Panc1 (cell line): ENCODE results near the gene CASP14. TPM values are rescaled to one million over a fixed set of nuclear protein-coding genes. Genes with fewer than 3 reads are reported as not detected.

ENCODE experiments used
- ATAC-seq: fragments of 200-7000 bp; cut with Tn5 transposase; 2 replicates; pipeline ENCODE4 v1.9.1; 2020; ENCODE audit warnings: mild to moderate bottlenecking, moderate library complexity
- BruUV-seq: library from RNA; stranded (reverse); fragments of 400-500 nt; replicated peaks from 2 replicates; lab custom pipeline; 2021; lab: Mats Ljungman, UMichigan
- CTCF ChIA-PET: fragments of 300-600 bp; sonication (Branson Sonifier 250); formaldehyde crosslinking; loops from one replicate; lab custom pipeline; 2022; ENCODE audit warnings: antibody characterized with exemption; lab: Charles Lee
- POLR2A ChIA-PET: fragments of 300-600 bp; sonication (Branson Sonifier 250); formaldehyde crosslinking; loops from one replicate; lab custom pipeline; 2022; ENCODE audit warnings: antibody characterized with exemption; lab: Charles Lee
- DNase-seq: peaks from one replicate; pipeline ENCODE4 v3.0.0-alpha.2; 2010; ENCODE audit warnings: low read depth, low spot score
- H3K27ac ChIP-seq: 2 replicates; pipeline ENCODE4 v1.5.1; 2011; ENCODE audit warnings: mild to moderate bottlenecking, low read length, inconsistent platforms
- H3K27me3 ChIP-seq: fragments of 200-500 bp; sonication (Bioruptor generic); 2 replicates; pipeline ENCODE4 v1.6.0; 2014; ENCODE audit warnings: low read length, inconsistent platforms; ENCODE audit not compliant: control insufficient read depth, insufficient read depth
- H3K36me3 ChIP-seq: fragments of 200-500 bp; sonication (Bioruptor generic); 2 replicates; pipeline ENCODE4 v1.5.1; 2014; ENCODE audit warnings: inconsistent platforms, mild to moderate bottlenecking, low read length, moderate library complexity; ENCODE audit not compliant: control insufficient read depth, insufficient read depth
- H3K4me1 ChIP-seq: 2 replicates; pipeline ENCODE4 v1.5.1; 2011; ENCODE audit warnings: inconsistent platforms, mild to moderate bottlenecking, low read length, moderate library complexity; ENCODE audit not compliant: control insufficient read depth, insufficient read depth
- H3K4me3 ChIP-seq, 2 experiments: 2 replicates each; pipeline ENCODE4 v1.5.1; 2011 to 2012; ENCODE audit warnings: low read depth in 2 of 2, low read length in 2 of 2, mild to moderate bottlenecking in 2 of 2, inconsistent platforms in 1 of 2, moderate library complexity in 1 of 2
- H3K9me3 ChIP-seq: fragments of 200-500 bp; sonication (Bioruptor generic); 2 replicates; pipeline ENCODE4 v1.5.1; 2014; ENCODE audit warnings: low read depth, mild to moderate bottlenecking, inconsistent platforms, low read length, moderate library complexity; ENCODE audit not compliant: control insufficient read depth, insufficient read depth
- CTCF ChIP-seq: fragments of 450-650 bp; IDR thresholded peaks from 2 replicates; pipeline ENCODE4 v1.5.1; 2017; ENCODE audit warnings: mild to moderate bottlenecking
- POLR2AphosphoS5 ChIP-seq: IDR thresholded peaks from 2 replicates; pipeline ENCODE4 v1.6.1; 2012; ENCODE audit warnings: mild to moderate bottlenecking, low read depth, low read length, moderate library complexity
- REST ChIP-seq, 2 experiments: IDR thresholded peaks; 2 replicates each; pipeline ENCODE4 v1.6.1; 2011 to 2012; ENCODE audit warnings: low read depth in 2 of 2, control low read depth in 1 of 2, low read length in 1 of 2, mild to moderate bottlenecking in 1 of 2, moderate library complexity in 1 of 2; ENCODE audit not compliant: insufficient read depth in 1 of 2
- SIN3A ChIP-seq: IDR thresholded peaks from 2 replicates; pipeline ENCODE4 v1.6.1; 2012; ENCODE audit warnings: low read depth, mild to moderate bottlenecking, low read length, moderate library complexity, borderline replicate concordance; ENCODE audit not compliant: insufficient read depth
- TCF7L2 ChIP-seq: IDR thresholded peaks from 2 replicates; pipeline ENCODE4 v1.6.1; 2011; ENCODE audit warnings: mild to moderate bottlenecking, low read depth, low read length, inconsistent platforms
- in situ Hi-C: cut with HindIII; loops from 2 replicates; pipeline ENCODE4 v1.10.0; 2016; ENCODE audit warnings: low sequenced_read_pairs, low pct_unique_long_range_greater_than_20kb
- intact Hi-C: fragments of 100-400 bp; cut with micrococcal nuclease; formaldehyde crosslinking; loops from one replicate; pipeline ENCODE4 v1.10.0; 2022; ENCODE audit not compliant: unreplicated experiment
- total RNA-seq: library from RNA; stranded (reverse); gene quantifications from one replicate; pipeline ENCODE4 v1.2.1, GENCODE V29; 2021; ENCODE audit not compliant: unreplicated experiment

Gene CASP14
- total RNA-seq, 1 experiment from 2014 or later: not detected

- TF ChIP-seq POLR2AphosphoS5 (no peak), CTCF (no peak), TCF7L2 (no peak), SIN3A (no peak), REST (IDR thresholded peaks at IDR 0.05; ENCODE audit: insufficient read depth in 1 of 2, low read depth in 2 of 2, low read length in 1 of 2) (no peak)
- in situ Hi-C loops: no loop called here
- Histone ChIP-seq H3K4me1 (peaks cover 9% of the 10 kb centered on the region), H3K4me3 (peak within 1 kb of the TSS; percentile 61 to 70), H3K27me3 (no peaks in the 10 kb centered on the region), H3K27ac (peak within 1 kb of the TSS; percentile 86), H3K9me3 (peaks cover 4% of the 10 kb centered on the region; the same call in 1 of the 2 replicates), H3K36me3 (no peaks in the 10 kb centered on the region)
- ChIA-PET CTCF (interaction anchor here (1.5 kb wide), 1 partner anchor 15 kb away, joined by 3 read pairs; no protein-coding TSS in a partner anchor), POLR2A (no interaction called here)
- peak; percentile 74 for ATAC-seq
- no peak for DNase-seq
- BruUV-seq: no TSS peak
- intact Hi-C loops: no loop called here
These were observed 58.1 kb downstream of the CASP14 start, which contains the start of gene SYDE1 for GRCh38 chr19:15107061-15108010. Gene SYDE1 (plus strand): TSS chr19:15107401. CDS start chr19:15107434, 33 bp downstream.

Other genes with a start within 250 kb of the CASP14 start
- gene OR7A5, start 214.3 kb upstream of the CASP14 start, total RNA-seq: not detected
- gene OR7C1, start 214.3 kb upstream of the CASP14 start, total RNA-seq: not detected
- not detected for gene OR7A10, start 200.6 kb upstream of the CASP14 start, total RNA-seq
- not detected for gene OR7A17, start 163.3 kb upstream of the CASP14 start, total RNA-seq
- gene OR7C2, start 108.0 kb upstream of the CASP14 start, total RNA-seq: not detected
- gene SLC1A6, start 69.6 kb upstream of the CASP14 start, total RNA-seq: 0.15 TPM
- gene OR1I1, start 32.7 kb downstream of the CASP14 start, total RNA-seq: not detected
- 47.7 TPM for gene SYDE1, start 57.9 kb downstream of the CASP14 start, total RNA-seq
- gene NOTCH3, start 151.5 kb downstream of the CASP14 start, total RNA-seq: 5.3 TPM
- gene EPHX3, start 183.0 kb downstream of the CASP14 start, total RNA-seq: 0.31 TPM